ENCODE data around the gene AGPAT2.
"Not testable (repeated sequence)": the region's sequence is repeated elsewhere in the genome, so short reads cannot be mapped to it uniquely, and the experiment has no call there.

The AGPAT2 gene

GRCh38 chr9:136642439-136642921, 44.8 kb downstream of the AGPAT2 start:
- H3K9ac ChIP-seq (ENCODE audit: low read depth, low read length) = no peak overlapping the region
- H3K36me3 ChIP-seq (ENCODE audit: insufficient read depth, low read length) = no peaks in the 10 kb centered on the region
- H3K9me3 ChIP-seq (ENCODE audit: control insufficient read depth, insufficient read depth, low read length) = no peaks in the 10 kb centered on the region
- no peaks in the 10 kb centered on the region; the same call in 1 of the 2 replicates for H3K4me1 ChIP-seq (ENCODE audit: insufficient read depth, low read length)

GRCh38 chr9:136640171-136641111, 46.8 kb downstream of the AGPAT2 start:
- Histone ChIP-seq H3K9ac (ENCODE audit: low read depth, low read length) (no peak overlapping the region), H3K9me3 (ENCODE audit: control insufficient read depth, insufficient read depth, low read length) (no peaks in the 10 kb centered on the region), H3K4me1 (ENCODE audit: insufficient read depth, low read length) (no peaks in the 10 kb centered on the region; the same call in 1 of the 2 replicates), H3K36me3 (ENCODE audit: insufficient read depth, low read length) (no peaks in the 10 kb centered on the region)

GRCh38 chr9:136634904-136635303, 52.4 kb downstream of the AGPAT2 start:
- Histone ChIP-seq H3K9me3 (ENCODE audit: control insufficient read depth, insufficient read depth, low read length) (no peaks in the 10 kb centered on the region), H3K36me3 (ENCODE audit: insufficient read depth, low read length) (no peaks in the 10 kb centered on the region), H3K4me1 (ENCODE audit: insufficient read depth, low read length) (no peaks in the 10 kb centered on the region), H3K9ac (ENCODE audit: low read depth, low read length) (no peak overlapping the region)

GRCh38 chr9:136632491-136633106, 54.7 kb downstream of the AGPAT2 start:
- not testable (repeated sequence) for H3K4me1 ChIP-seq (ENCODE audit: insufficient read depth, low read length); H3K9ac ChIP-seq (ENCODE audit: low read depth, low read length); H3K36me3 ChIP-seq (ENCODE audit: insufficient read depth, low read length); H3K9me3 ChIP-seq (ENCODE audit: control insufficient read depth, insufficient read depth, low read length)

GRCh38 chr9:136632072-136632471, 55.2 kb downstream of the AGPAT2 start:
- H3K9ac ChIP-seq (ENCODE audit: low read depth, low read length); H3K36me3 ChIP-seq (ENCODE audit: insufficient read depth, low read length); H3K9me3 ChIP-seq (ENCODE audit: control insufficient read depth, insufficient read depth, low read length); H3K4me1 ChIP-seq (ENCODE audit: insufficient read depth, low read length): not testable (repeated sequence)

- H3K4me1 ChIP-seq (ENCODE audit: insufficient read depth, low read length) = no peaks in the 10 kb centered on the region
- no peaks in the 10 kb centered on the region for H3K9me3 ChIP-seq (ENCODE audit: control insufficient read depth, insufficient read depth, low read length)
- no peak overlapping the region for H3K9ac ChIP-seq (ENCODE audit: low read depth, low read length)
- H3K36me3 ChIP-seq (ENCODE audit: insufficient read depth, low read length) = no peaks in the 10 kb centered on the region
These were observed 55.9 kb downstream of the AGPAT2 start for GRCh38 chr9:136631038-136632000.

- H3K4me1 ChIP-seq (ENCODE audit: insufficient read depth, low read length) = no peaks in the 10 kb centered on the region
- no peak overlapping the region for H3K9ac ChIP-seq (ENCODE audit: low read depth, low read length)
- no peaks in the 10 kb centered on the region for H3K9me3 ChIP-seq (ENCODE audit: control insufficient read depth, insufficient read depth, low read length)
- no peaks in the 10 kb centered on the region for H3K36me3 ChIP-seq (ENCODE audit: insufficient read depth, low read length)
These were observed 56.6 kb downstream of the AGPAT2 start for GRCh38 chr9:136630662-136630992.

GRCh38 chr9:136629879-136630661, 57.2 kb downstream of the AGPAT2 start:
- H3K9ac ChIP-seq (ENCODE audit: low read depth, low read length) = no peak overlapping the region
- H3K36me3 ChIP-seq (ENCODE audit: insufficient read depth, low read length) = no peaks in the 10 kb centered on the region

GRCh38 chr9:136629001-136629878, 58.0 kb downstream of the AGPAT2 start:
- H3K36me3 ChIP-seq (ENCODE audit: insufficient read depth, low read length) = no peaks in the 10 kb centered on the region
- no peaks in the 10 kb centered on the region for H3K4me1 ChIP-seq (ENCODE audit: insufficient read depth, low read length)
- H3K9ac ChIP-seq (ENCODE audit: low read depth, low read length) = no peak overlapping the region
- H3K9me3 ChIP-seq (ENCODE audit: control insufficient read depth, insufficient read depth, low read length) = no peaks in the 10 kb centered on the region

More at GRCh38 chr9:136629879-136630661, 57.2 kb downstream of the AGPAT2 start:
- H3K4me1 ChIP-seq (ENCODE audit: insufficient read depth, low read length) = no peaks in the 10 kb centered on the region
- H3K9me3 ChIP-seq (ENCODE audit: control insufficient read depth, insufficient read depth, low read length) = no peaks in the 10 kb centered on the region

- no peak overlapping the region for H3K9ac ChIP-seq (ENCODE audit: low read depth, low read length)
- H3K36me3 ChIP-seq (ENCODE audit: insufficient read depth, low read length) = no peaks in the 10 kb centered on the region
- H3K9me3 ChIP-seq (ENCODE audit: control insufficient read depth, insufficient read depth, low read length) = no peaks in the 10 kb centered on the region
- no peaks in the 10 kb centered on the region for H3K4me1 ChIP-seq (ENCODE audit: insufficient read depth, low read length)
These were observed 59.0 kb downstream of the AGPAT2 start for GRCh38 chr9:136628268-136628667.

- Histone ChIP-seq H3K4me1 (ENCODE audit: insufficient read depth, low read length) (no peaks in the 10 kb centered on the region), H3K9me3 (ENCODE audit: control insufficient read depth, insufficient read depth, low read length) (no peaks in the 10 kb centered on the region), H3K9ac (ENCODE audit: low read depth, low read length) (no peak overlapping the region), H3K36me3 (ENCODE audit: insufficient read depth, low read length) (no peaks in the 10 kb centered on the region)
These were observed 59.6 kb downstream of the AGPAT2 start for GRCh38 chr9:136627703-136628102.

GRCh38 chr9:136626740-136627642, 60.3 kb downstream of the AGPAT2 start:
- Histone ChIP-seq H3K9me3 (ENCODE audit: control insufficient read depth, insufficient read depth, low read length) (no peaks in the 10 kb centered on the region), H3K4me1 (ENCODE audit: insufficient read depth, low read length) (no peaks in the 10 kb centered on the region), H3K9ac (ENCODE audit: low read depth, low read length) (no peak overlapping the region), H3K36me3 (ENCODE audit: insufficient read depth, low read length) (no peaks in the 10 kb centered on the region)

All from ES-I3 (cell line).